SK-N-MC (cell line): ENCODE data around the gene KIF2B.

Source experiments
- EZH2 ChIP-seq: fragments of 200-600 bp; sonication (generic); IDR thresholded peaks from one replicate; pipeline ENCODE4 v1.6.1; 2017; ENCODE audit warnings: antibody characterized with exemption
- POLR2AphosphoS5 ChIP-seq: IDR thresholded peaks from 2 replicates; pipeline ENCODE4 v1.6.1; 2012; ENCODE audit warnings: mild to moderate bottlenecking, low read depth, low read length, borderline replicate concordance

- TF ChIP-seq POLR2AphosphoS5 (no peak), EZH2 (no peak)
These were observed 2.8 kb upstream of the KIF2B start for GRCh38 chr17:53819956-53820355.
